Measurements from ENCODE around the gene COL4A1. TPM values are rescaled to one million over a fixed set of nuclear protein-coding genes. Genes with fewer than 3 reads are reported as not detected.

Gene COL4A1
- polyA plus RNA-seq, 1 donor (not counting 4 experiments of a cell fraction or from before 2014, with no cell fraction given): 22.3 TPM

- Histone ChIP-seq H2AFZ (ENCODE audit: control insufficient read depth, low read length) (no peak overlapping the region), H3K27ac (ENCODE audit: control insufficient read depth, insufficient read depth, low read length) (no peak overlapping the region), H3K9me3 (ENCODE audit: control insufficient read depth, low read depth, low read length) (no peaks in the 10 kb centered on the region), H3K79me2 (ENCODE audit: control insufficient read depth, insufficient read depth, low read length) (peaks cover 15% of the 10 kb centered on the region), H3K27me3 (ENCODE audit: control insufficient read depth, extremely low read depth, insufficient read depth, low read length) (no peaks in the 10 kb centered on the region), H3K9ac (ENCODE audit: control insufficient read depth, extremely low read depth, insufficient read depth, low read length) (no peak overlapping the region), H3K4me3 (ENCODE audit: control insufficient read depth in 2 of 3, extremely low read depth in 1 of 3, insufficient read depth in 2 of 3, low read depth in 1 of 3, low read length in 3 of 3) (no peak overlapping the region), H4K20me1 (ENCODE audit: control insufficient read depth, extremely low read depth, insufficient read depth, low read length) (no peaks in the 10 kb centered on the region), H3K36me3 (ENCODE audit: control insufficient read depth in 2 of 2, extremely low read depth in 1 of 2, insufficient read depth in 2 of 2, low read length in 2 of 2) (peaks cover 0 to 2% of the 10 kb centered on the region in 2 experiments), H3K4me2 (ENCODE audit: control insufficient read depth, extremely low read depth, insufficient read depth, low read depth, low read length) (no peak overlapping the region), H3K9me1 (ENCODE audit: control insufficient read depth, extremely low read depth, insufficient read depth, low read length) (no peaks in the 10 kb centered on the region), H3K4me1 (ENCODE audit: control insufficient read depth, extremely low read depth, insufficient read depth, low read length) (no peaks in the 10 kb centered on the region)
- dilution Hi-C loops (cut with MboI; ENCODE audit: extremely low pct_ligation_motif_present, low sequenced_read_pairs): no loop called here
- TF ChIP-seq EZH2 (IDR thresholded peaks at IDR 0.05; ENCODE audit: low read length): no peak
- TF ChIP-seq, protein P1, sequence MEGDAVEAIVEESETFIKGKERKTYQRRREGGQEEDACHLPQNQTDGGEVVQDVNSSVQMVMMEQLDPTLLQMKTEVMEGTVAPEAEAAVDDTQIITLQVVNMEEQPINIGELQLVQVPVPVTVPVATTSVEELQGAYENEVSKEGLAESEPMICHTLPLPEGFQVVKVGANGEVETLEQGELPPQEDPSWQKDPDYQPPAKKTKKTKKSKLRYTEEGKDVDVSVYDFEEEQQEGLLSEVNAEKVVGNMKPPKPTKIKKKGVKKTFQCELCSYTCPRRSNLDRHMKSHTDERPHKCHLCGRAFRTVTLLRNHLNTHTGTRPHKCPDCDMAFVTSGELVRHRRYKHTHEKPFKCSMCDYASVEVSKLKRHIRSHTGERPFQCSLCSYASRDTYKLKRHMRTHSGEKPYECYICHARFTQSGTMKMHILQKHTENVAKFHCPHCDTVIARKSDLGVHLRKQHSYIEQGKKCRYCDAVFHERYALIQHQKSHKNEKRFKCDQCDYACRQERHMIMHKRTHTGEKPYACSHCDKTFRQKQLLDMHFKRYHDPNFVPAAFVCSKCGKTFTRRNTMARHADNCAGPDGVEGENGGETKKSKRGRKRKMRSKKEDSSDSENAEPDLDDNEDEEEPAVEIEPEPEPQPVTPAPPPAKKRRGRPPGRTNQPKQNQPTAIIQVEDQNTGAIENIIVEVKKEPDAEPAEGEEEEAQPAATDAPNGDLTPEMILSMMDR (optimal IDR thresholded peaks at IDR 0.05 in 1 of 3, IDR thresholded peaks at IDR 0.05 in 1 of 3, conservative IDR thresholded peaks at IDR 0.05 in 1 of 3; ENCODE audit: extremely low read depth in 1 of 3, insufficient read depth in 2 of 3, low read length in 3 of 3): no peak
- FAIRE-seq (no peak), DNase-seq (ENCODE audit: low read depth, low spot score) (no peak)
Measured at GRCh38 chr13:110280231-110280813, 26.6 kb downstream of the COL4A1 start.

- no peak for TF ChIP-seq EZH2 (IDR thresholded peaks at IDR 0.05; ENCODE audit: low read length)
- TF ChIP-seq, protein P1 (optimal IDR thresholded peaks at IDR 0.05 in 1 of 3, IDR thresholded peaks at IDR 0.05 in 1 of 3, conservative IDR thresholded peaks at IDR 0.05 in 1 of 3; ENCODE audit: extremely low read depth in 1 of 3, insufficient read depth in 2 of 3, low read length in 3 of 3): no peak
- FAIRE-seq (no peak), DNase-seq (ENCODE audit: low read depth, low spot score) (no peak)
- H3K4me2 ChIP-seq (ENCODE audit: control insufficient read depth, extremely low read depth, insufficient read depth, low read depth, low read length): no peak overlapping the region
- no peak overlapping the region for H3K4me3 ChIP-seq (ENCODE audit: control insufficient read depth in 2 of 3, extremely low read depth in 1 of 3, insufficient read depth in 2 of 3, low read depth in 1 of 3, low read length in 3 of 3)
- H3K9me3 ChIP-seq (ENCODE audit: control insufficient read depth, low read depth, low read length): no peaks in the 10 kb centered on the region
- no peaks in the 10 kb centered on the region for H4K20me1 ChIP-seq (ENCODE audit: control insufficient read depth, extremely low read depth, insufficient read depth, low read length)
- H3K79me2 ChIP-seq (ENCODE audit: control insufficient read depth, insufficient read depth, low read length): peaks cover 13% of the 10 kb centered on the region
- dilution Hi-C loops (cut with MboI; ENCODE audit: extremely low pct_ligation_motif_present, low sequenced_read_pairs): no loop called here
- no peak overlapping the region for H3K27ac ChIP-seq (ENCODE audit: control insufficient read depth, insufficient read depth, low read length)
- no peaks in the 10 kb centered on the region for H3K9me1 ChIP-seq (ENCODE audit: control insufficient read depth, extremely low read depth, insufficient read depth, low read length)
- no peak overlapping the region for H2AFZ ChIP-seq (ENCODE audit: control insufficient read depth, low read length)
- H3K9ac ChIP-seq (ENCODE audit: control insufficient read depth, extremely low read depth, insufficient read depth, low read length): no peak overlapping the region
- no peaks in the 10 kb centered on the region for H3K36me3 ChIP-seq (ENCODE audit: control insufficient read depth in 2 of 2, extremely low read depth in 1 of 2, insufficient read depth in 2 of 2, low read length in 2 of 2)
- H3K4me1 ChIP-seq (ENCODE audit: control insufficient read depth, extremely low read depth, insufficient read depth, low read length): no peaks in the 10 kb centered on the region
- H3K27me3 ChIP-seq (ENCODE audit: control insufficient read depth, extremely low read depth, insufficient read depth, low read length): no peaks in the 10 kb centered on the region
Measured at GRCh38 chr13:110279684-110280083, 27.3 kb downstream of the COL4A1 start.

Measured in keratinocyte (primary cell).